ENCODE measurements around the gene PIAS4.

GRCh38 chr19:3990815-3991117 is 16.8 kb upstream of the PIAS4 start:
- TF ChIP-seq, protein P1, sequence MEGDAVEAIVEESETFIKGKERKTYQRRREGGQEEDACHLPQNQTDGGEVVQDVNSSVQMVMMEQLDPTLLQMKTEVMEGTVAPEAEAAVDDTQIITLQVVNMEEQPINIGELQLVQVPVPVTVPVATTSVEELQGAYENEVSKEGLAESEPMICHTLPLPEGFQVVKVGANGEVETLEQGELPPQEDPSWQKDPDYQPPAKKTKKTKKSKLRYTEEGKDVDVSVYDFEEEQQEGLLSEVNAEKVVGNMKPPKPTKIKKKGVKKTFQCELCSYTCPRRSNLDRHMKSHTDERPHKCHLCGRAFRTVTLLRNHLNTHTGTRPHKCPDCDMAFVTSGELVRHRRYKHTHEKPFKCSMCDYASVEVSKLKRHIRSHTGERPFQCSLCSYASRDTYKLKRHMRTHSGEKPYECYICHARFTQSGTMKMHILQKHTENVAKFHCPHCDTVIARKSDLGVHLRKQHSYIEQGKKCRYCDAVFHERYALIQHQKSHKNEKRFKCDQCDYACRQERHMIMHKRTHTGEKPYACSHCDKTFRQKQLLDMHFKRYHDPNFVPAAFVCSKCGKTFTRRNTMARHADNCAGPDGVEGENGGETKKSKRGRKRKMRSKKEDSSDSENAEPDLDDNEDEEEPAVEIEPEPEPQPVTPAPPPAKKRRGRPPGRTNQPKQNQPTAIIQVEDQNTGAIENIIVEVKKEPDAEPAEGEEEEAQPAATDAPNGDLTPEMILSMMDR (tag by site-specific recombination; IDR thresholded peaks at IDR 0.05), result no peak
- TF ChIP-seq ZNF530 (tag by site-specific recombination; IDR thresholded peaks at IDR 0.05; ENCODE audit: low read depth) (no peak), ZNF610 (tag by site-specific recombination; IDR thresholded peaks at IDR 0.05; ENCODE audit: borderline replicate concordance) (no peak)

Data from HEK293 (cell line).